Stimulated activated CD4-positive, alpha-beta T cell treated with anti-CD3 and anti-CD28 coated beads, Interleukin-15, amount 100 ng/mL, for 48 hours (primary cell): ENCODE results near the gene RABL2A.
"Not testable (repeated sequence)": the region's sequence is repeated elsewhere in the genome, so short reads cannot be mapped to it uniquely, and the experiment has no call there.

Experiments
- DNase-seq, 2 donors: peaks; one replicate each; pipeline ENCODE4 v3.0.0-alpha.2; 2020; ENCODE audit warnings: low read depth in 2 of 2

Gene RABL2A

GRCh38 chr2:113685471-113685870 is 58.4 kb downstream of the RABL2A start:
- no peak for DNase-seq

- DNase-seq: no peak
These were observed 59.5 kb downstream of the RABL2A start for GRCh38 chr2:113686537-113686936.

- not testable (repeated sequence) for DNase-seq
These were observed 63.8 kb downstream of the RABL2A start for GRCh38 chr2:113690871-113691270.
